Activated T-cell treated with anti-CD3 and anti-CD28 coated beads, Interleukin-2, amount 50 U/mL, for 4 hours (primary cell): Measurements from ENCODE around the gene MCRS1. TPM values are rescaled to one million over a fixed set of nuclear protein-coding genes. Genes with fewer than 3 reads are reported as not detected.
A peak's percentile ranks its signal among the peaks of the same experiment; 100 is the strongest.

ENCODE experiments used
- ATAC-seq, 2 donors: fragments of 200-7000 bp; cut with Tn5 transposase; one replicate each; pipeline ENCODE4 v1.10.0; 2021
- DNase-seq: peaks from one replicate; pipeline ENCODE4 v3.0.0-alpha.2; 2020
- H3K27me3 Mint-ChIP-seq: one replicate; pipeline ENCODE4 v1.8.0; 2021; ENCODE audit warnings: low read depth, mixed read lengths
- H3K36me3 Mint-ChIP-seq: one replicate; pipeline ENCODE4 v1.8.0; 2022; ENCODE audit warnings: mixed read lengths; ENCODE audit not compliant: insufficient read depth
- H3K4me1 Mint-ChIP-seq: one replicate; pipeline ENCODE4 v1.8.0; 2021; ENCODE audit warnings: low read depth, mixed read lengths
- H3K4me3 Mint-ChIP-seq: one replicate; pipeline ENCODE4 v1.8.0; 2021; ENCODE audit warnings: mild to moderate bottlenecking, moderate library complexity, mixed read lengths
- H3K9me3 Mint-ChIP-seq: one replicate; pipeline ENCODE4 v1.8.0; 2021; ENCODE audit warnings: mixed read lengths
- total RNA-seq, 3 donors: library from RNA; stranded (reverse); gene quantifications; one replicate each; pipeline ENCODE4 v1.2.1, GENCODE V29; 2021

MCRS1 gene
- total RNA-seq, 3 donors from 2014 or later = 83.9 to 98.7 (median 92.1) TPM

- Mint-ChIP-seq H3K27me3 (no peaks in the 10 kb centered on the region), H3K4me3 (no peak overlapping the region), H3K4me1 (no peaks in the 10 kb centered on the region), H3K9me3 (no peaks in the 10 kb centered on the region), H3K36me3 (peaks cover 28% of the 10 kb centered on the region)
- ATAC-seq = no peak
- no peak for DNase-seq
These were observed 20.3 kb upstream of the MCRS1 start for GRCh38 chr12:49588281-49588680.

DNA sequence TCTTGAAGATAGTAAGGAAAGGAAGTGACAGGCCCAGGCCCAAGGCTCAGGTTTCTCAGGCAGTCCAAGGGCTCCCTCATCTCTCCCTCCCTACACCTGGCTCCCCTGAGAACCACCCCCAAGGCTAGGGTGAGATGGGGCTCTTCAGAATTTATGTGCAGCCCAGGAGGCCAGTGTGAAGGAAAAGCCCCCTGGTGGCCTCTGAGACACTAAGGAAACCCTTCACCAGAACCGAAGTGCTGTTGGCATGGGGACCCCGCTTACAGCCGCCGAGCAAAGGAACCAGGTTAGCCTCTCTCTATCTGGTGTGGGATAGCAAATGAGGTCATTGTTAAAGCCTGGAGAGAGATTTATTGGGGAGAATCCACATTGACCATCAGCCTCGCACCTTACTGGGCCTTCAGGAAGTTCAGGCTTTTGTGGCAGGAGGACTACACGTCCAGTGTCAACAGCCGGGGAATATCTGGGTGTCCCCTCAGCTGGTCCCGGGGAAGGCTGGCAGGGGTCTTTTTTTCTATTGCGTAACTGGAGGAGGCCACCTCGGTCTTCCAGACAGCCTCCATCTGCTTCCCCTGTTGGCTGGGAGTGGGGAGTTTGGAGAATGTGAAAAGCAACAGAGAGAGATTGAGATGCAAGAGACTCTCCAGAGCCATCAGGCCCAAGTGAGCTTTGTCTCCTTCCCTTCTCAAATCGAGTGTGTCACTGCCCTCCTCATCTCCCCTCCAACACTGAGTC is 19.4 kb upstream of the MCRS1 start:
- no peaks in the 10 kb centered on the region for H3K4me1 Mint-ChIP-seq
- H3K36me3 Mint-ChIP-seq = peaks cover 34% of the 10 kb centered on the region

DNA sequence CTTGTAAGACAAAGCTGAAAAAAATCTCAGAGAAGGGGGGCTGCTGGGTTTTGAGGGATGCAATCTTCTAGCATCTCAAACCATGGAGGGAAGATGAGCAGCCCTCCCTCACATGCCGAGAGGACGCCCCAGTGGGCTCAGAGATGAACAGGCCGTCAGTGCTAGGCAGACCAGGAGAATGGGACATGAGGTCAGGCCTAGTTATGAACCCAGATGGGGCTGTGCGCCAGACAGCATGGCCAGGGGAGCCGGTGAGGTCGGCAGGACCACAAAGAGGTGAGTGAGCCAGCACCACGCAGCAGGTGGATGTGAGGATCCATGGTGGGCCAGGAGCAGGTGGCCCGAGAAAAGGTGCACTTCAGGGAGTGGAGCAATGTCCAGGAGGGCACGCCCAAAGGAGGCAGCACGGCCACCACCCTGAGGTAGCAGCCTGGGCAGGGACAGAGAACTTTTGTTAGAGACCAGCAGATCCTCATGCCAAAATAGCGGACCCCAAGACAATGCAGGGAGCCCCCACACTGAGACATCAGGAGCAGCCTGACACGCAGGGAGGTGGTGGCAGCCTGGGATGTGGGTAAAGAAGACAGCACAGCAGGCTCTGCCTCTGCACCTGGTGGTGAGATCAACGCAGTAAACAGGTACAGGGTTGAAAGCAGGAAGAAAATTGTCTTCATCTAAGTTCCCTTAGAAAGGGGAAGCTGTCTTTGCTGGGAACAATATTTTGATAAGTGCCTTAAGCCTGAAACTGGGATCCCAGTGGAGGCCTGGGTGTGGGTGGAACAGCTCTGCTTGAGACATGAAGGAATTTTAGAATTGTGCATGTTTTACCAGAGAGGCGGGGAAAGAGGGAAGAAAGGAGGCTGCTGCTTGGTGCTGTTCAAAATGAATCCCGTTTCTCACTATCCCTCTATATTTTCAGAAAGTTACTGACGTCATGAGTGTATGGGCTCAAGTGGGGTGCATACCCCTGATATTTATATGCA is 17.8 kb upstream of the MCRS1 start:
- peaks cover 33% of the 10 kb centered on the region for H3K36me3 Mint-ChIP-seq
- no peak overlapping the region for H3K4me3 Mint-ChIP-seq
- no peaks in the 10 kb centered on the region for H3K9me3 Mint-ChIP-seq
- H3K27me3 Mint-ChIP-seq = no peaks in the 10 kb centered on the region
- peaks cover 7% of the 10 kb centered on the region for H3K4me1 Mint-ChIP-seq
- no peak for DNase-seq
- ATAC-seq = no peak

More for the DNA sequence above, 19.4 kb upstream of the MCRS1 start:
- Mint-ChIP-seq H3K27me3 (no peaks in the 10 kb centered on the region), H3K4me3 (no peak overlapping the region), H3K9me3 (no peaks in the 10 kb centered on the region)
- DNase-seq (no peak), ATAC-seq (no peak)

- Mint-ChIP-seq H3K4me1 (peaks cover 10% of the 10 kb centered on the region), H3K4me3 (no peak overlapping the region), H3K27me3 (no peaks in the 10 kb centered on the region), H3K9me3 (no peaks in the 10 kb centered on the region), H3K36me3 (peaks cover 30% of the 10 kb centered on the region)
- DNase-seq (no peak), ATAC-seq (no peak)
These were observed 16.6 kb upstream of the MCRS1 start for GRCh38 chr12:49584591-49584990.

- H3K36me3 Mint-ChIP-seq = peaks cover 28% of the 10 kb centered on the region
- peaks cover 11% of the 10 kb centered on the region for H3K4me1 Mint-ChIP-seq
- ATAC-seq = no peak
- H3K9me3 Mint-ChIP-seq = no peaks in the 10 kb centered on the region
- H3K27me3 Mint-ChIP-seq = no peaks in the 10 kb centered on the region
- DNase-seq = no peak
- no peak overlapping the region for H3K4me3 Mint-ChIP-seq
These were observed 15.6 kb upstream of the MCRS1 start for GRCh38 chr12:49583366-49584094.

- Mint-ChIP-seq H3K4me3 (no peak overlapping the region), H3K4me1 (peaks cover 11% of the 10 kb centered on the region), H3K27me3 (no peaks in the 10 kb centered on the region), H3K36me3 (peaks cover 28% of the 10 kb centered on the region), H3K9me3 (no peaks in the 10 kb centered on the region)
- ATAC-seq (no peak), DNase-seq (no peak)
These were observed 14.9 kb upstream of the MCRS1 start for GRCh38 chr12:49582850-49583249.

GRCh38 chr12:49582201-49582600 is 14.3 kb upstream of the MCRS1 start:
- ATAC-seq = no peak
- Mint-ChIP-seq H3K4me3 (no peak overlapping the region), H3K36me3 (peaks cover 28% of the 10 kb centered on the region), H3K27me3 (no peaks in the 10 kb centered on the region), H3K9me3 (no peaks in the 10 kb centered on the region), H3K4me1 (peaks cover 11% of the 10 kb centered on the region)
- no peak for DNase-seq

DNA sequence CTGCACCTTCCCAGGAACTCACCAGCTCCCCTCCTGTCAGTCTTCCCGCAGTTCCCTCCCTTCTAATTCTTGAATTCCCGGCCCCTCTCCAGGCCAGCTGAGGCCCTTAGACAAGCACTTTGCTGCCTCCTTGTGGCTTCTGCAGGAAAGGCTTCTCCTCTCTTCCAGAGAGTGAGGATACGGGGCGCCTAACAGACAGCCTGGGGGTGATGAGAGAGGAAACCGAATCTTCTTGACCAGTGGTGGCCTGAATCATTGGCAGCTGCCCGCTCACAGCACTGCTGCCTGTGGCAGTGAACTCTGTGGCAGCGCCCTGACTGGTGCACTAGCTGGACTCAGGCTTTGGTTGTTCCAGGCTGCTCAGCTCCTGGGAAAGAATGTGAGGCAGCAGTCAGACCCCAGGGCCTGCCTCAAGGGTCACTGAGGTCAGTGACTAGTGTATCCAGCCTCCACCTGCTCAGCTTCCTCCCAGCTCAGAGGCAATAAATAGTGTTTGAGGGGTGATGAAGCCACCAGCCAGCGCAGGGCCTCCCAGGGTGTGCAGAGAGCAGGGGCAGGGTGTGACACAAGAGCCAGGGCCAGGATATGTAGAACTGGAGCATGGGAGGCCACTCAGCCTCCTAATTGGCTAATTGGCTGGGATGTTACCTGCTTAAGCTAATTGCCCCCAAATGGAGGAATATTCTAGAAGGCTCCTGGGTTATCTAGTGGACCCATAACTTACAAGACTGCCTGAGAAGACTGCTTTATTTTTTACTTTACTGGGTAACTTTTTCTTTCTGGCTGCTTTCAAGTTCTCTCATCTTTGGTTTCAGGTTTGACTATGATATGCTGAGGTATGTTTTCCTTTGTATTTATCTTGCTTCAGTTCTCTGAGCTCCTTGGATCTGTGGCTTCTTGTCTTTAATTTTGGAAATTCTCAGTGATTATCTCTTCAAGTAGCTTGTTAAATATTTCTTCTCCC is 12.9 kb upstream of the MCRS1 start:
- Mint-ChIP-seq H3K4me3 (no peak overlapping the region), H3K9me3 (no peaks in the 10 kb centered on the region)

DNA sequence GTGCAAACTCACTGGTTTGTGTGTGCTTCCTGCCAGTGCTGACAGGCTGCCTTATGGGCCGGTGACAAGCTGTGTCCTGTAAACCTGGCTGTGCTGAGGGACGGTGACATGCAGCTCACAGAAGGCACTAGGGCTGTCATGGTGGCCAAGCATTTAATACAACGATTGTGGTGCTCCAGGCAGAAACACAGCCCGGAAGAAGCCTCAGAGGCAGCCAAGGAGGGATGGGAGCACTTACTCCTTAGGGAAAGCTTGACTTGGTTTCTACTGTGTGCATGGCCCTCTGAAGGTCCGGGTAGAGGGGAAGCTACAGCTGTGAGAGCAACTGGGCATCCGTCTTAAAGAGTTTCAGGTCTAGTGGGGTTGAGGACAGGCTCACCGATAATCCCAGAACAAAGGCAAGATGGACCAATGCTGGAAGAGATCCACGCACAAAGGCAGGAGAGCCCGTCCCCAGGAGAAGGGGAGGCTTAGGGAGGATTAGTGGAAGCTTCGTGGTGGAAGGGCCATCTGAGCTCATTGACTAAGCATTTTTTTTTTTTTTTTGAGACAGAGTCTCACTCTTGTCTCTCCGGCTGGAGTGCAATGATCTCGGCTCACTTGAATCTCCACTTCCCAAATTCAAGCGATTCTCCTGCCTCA is 10.7 kb upstream of the MCRS1 start:
- Mint-ChIP-seq H3K9me3 (no peaks in the 10 kb centered on the region), H3K4me1 (peaks cover 11% of the 10 kb centered on the region), H3K4me3 (no peak overlapping the region), H3K36me3 (peaks cover 29% of the 10 kb centered on the region), H3K27me3 (no peaks in the 10 kb centered on the region)
- DNase-seq = no peak
- no peak for ATAC-seq

More for the DNA sequence above, 12.9 kb upstream of the MCRS1 start:
- peaks cover 11% of the 10 kb centered on the region for H3K4me1 Mint-ChIP-seq
- H3K27me3 Mint-ChIP-seq = no peaks in the 10 kb centered on the region
- DNase-seq (peak; percentile 43), ATAC-seq (peak; percentile 67 to 81)
- H3K36me3 Mint-ChIP-seq = peaks cover 32% of the 10 kb centered on the region

DNA sequence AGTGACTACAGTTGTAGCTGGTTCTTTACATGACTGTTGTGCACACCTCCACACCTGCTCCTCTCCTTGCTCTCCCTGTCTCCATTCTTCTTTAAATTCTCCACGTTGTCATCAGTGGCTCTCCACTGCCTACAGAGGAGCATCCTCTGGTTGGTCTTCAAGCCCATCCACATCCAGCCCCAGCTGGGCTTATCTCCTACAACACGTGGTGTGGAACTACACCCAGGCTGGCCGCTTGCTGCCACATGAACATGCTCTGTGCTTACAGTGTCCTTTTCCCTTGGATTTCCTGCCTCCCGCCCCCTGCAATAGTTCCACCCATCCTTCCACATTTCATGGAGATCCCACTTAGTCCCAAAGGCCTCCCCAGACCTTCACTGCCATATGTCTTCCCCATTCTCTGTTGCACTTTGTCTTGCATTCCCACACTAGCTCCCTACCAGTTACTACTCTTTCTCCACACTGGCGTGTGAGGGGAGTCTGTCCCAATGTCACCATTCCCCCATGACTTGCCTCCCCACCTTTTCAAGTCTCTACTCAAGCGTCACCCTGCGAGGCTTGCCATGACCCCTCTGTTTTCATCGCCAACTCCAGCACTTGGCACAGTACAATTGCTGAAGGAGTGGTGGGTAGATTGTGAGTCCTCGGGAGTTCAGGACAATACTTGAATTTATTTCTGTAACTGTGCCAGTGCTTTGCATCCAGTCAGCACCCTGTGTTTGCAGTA is 9.8 kb upstream of the MCRS1 start:
- no peaks in the 10 kb centered on the region for H3K9me3 Mint-ChIP-seq
- no peaks in the 10 kb centered on the region for H3K27me3 Mint-ChIP-seq
- DNase-seq (no peak), ATAC-seq (no peak)
- peaks cover 11% of the 10 kb centered on the region for H3K4me1 Mint-ChIP-seq
- H3K4me3 Mint-ChIP-seq = no peak overlapping the region
- peaks cover 28% of the 10 kb centered on the region for H3K36me3 Mint-ChIP-seq

GRCh38 chr12:49568442-49569162 is 660 bp upstream of the MCRS1 start:
- peak overlapping the region; percentile 99 for H3K4me3 Mint-ChIP-seq
- DNase-seq (no peak), ATAC-seq (peak in 1 of 2 donors; percentile 27)
- peaks cover 13% of the 10 kb centered on the region for H3K36me3 Mint-ChIP-seq
- no peaks in the 10 kb centered on the region for H3K9me3 Mint-ChIP-seq
- no peaks in the 10 kb centered on the region for H3K27me3 Mint-ChIP-seq
- peaks cover 53% of the 10 kb centered on the region for H3K4me1 Mint-ChIP-seq

- H3K4me1 Mint-ChIP-seq = peaks cover 54% of the 10 kb centered on the region
- H3K9me3 Mint-ChIP-seq = no peaks in the 10 kb centered on the region
- H3K27me3 Mint-ChIP-seq = no peaks in the 10 kb centered on the region
- peak overlapping the region; percentile 99 for H3K4me3 Mint-ChIP-seq
- H3K36me3 Mint-ChIP-seq = peaks cover 21% of the 10 kb centered on the region
- no peak for DNase-seq
- ATAC-seq = peak; percentile 8 to 11
These were observed 686 bp downstream of the MCRS1 start for GRCh38 chr12:49567302-49567610.
